BLaER1 (cell line): ENCODE data around the gene RTP3.
A peak's percentile ranks its signal among the peaks of the same experiment; 100 is the strongest.
"Not testable (repeated sequence)": the region's sequence is repeated elsewhere in the genome, so short reads cannot be mapped to it uniquely, and the experiment has no call there.

Source experiments
- H3K27ac ChIP-seq: shearing (Covaris generic); formaldehyde crosslinking; 2 replicates; pipeline ENCODE4 v1.8.1; 2022
- H3K27me3 ChIP-seq: shearing (Covaris generic); formaldehyde crosslinking; 2 replicates; pipeline ENCODE4 v1.8.1; 2022
- H3K36me3 ChIP-seq: shearing (Covaris generic); formaldehyde crosslinking; 2 replicates; pipeline ENCODE4 v1.8.1; 2022
- H3K4me1 ChIP-seq: shearing (Covaris generic); formaldehyde crosslinking; 2 replicates; pipeline ENCODE4 v1.8.1; 2022
- H3K4me2 ChIP-seq: shearing (Covaris generic); formaldehyde crosslinking; 2 replicates; pipeline ENCODE4 v1.8.1; 2022
- H3K4me3 ChIP-seq: shearing (Covaris generic); formaldehyde crosslinking; 2 replicates; pipeline ENCODE4 v1.8.1; 2022
- H3K9ac ChIP-seq: shearing (Covaris generic); formaldehyde crosslinking; 2 replicates; pipeline ENCODE4 v1.8.1; 2022
- H3K9me3 ChIP-seq: shearing (Covaris generic); formaldehyde crosslinking; 2 replicates; pipeline ENCODE4 v1.8.1; 2022
- H4K20me1 ChIP-seq: shearing (Covaris generic); formaldehyde crosslinking; 2 replicates; pipeline ENCODE4 v1.8.1; 2022
- Cebpa-rat ChIP-seq: shearing (Covaris generic); IDR thresholded peaks from 2 replicates; pipeline ENCODE4 v1.8.1; 2022

The RTP3 gene

GRCh38 chr3:46489875-46490274, 7.9 kb upstream of the RTP3 start:
- Histone ChIP-seq H4K20me1 (no peaks in the 10 kb centered on the region), H3K4me1 (peaks cover 48% of the 10 kb centered on the region), H3K9ac (no peak overlapping the region), H3K27me3 (no peaks in the 10 kb centered on the region), H3K9me3 (peaks cover 4% of the 10 kb centered on the region; the same call in 1 of the 2 replicates), H3K27ac (peak overlapping the region; percentile 62), H3K36me3 (no peaks in the 10 kb centered on the region), H3K4me2 (peak overlapping the region; percentile 81), H3K4me3 (no peak overlapping the region)
- no peak for TF ChIP-seq Cebpa-rat

- H3K27ac ChIP-seq, result peak overlapping the region; percentile 69
- H3K9me3 ChIP-seq, result peaks cover 4% of the 10 kb centered on the region; the same call in 1 of the 2 replicates
- no peaks in the 10 kb centered on the region for H3K27me3 ChIP-seq
- no peak for TF ChIP-seq Cebpa-rat
- H3K4me3 ChIP-seq, result no peak overlapping the region
- H3K36me3 ChIP-seq, result no peaks in the 10 kb centered on the region
- peaks cover 44% of the 10 kb centered on the region for H3K4me1 ChIP-seq
- peak overlapping the region; percentile 69 for H3K4me2 ChIP-seq
- H4K20me1 ChIP-seq, result no peaks in the 10 kb centered on the region
- 0 out of 2 replicates have a peak overlapping the region, but pooled peaks have one; percentile 44 for H3K9ac ChIP-seq
Measured at GRCh38 chr3:46490338-46491084, 7.3 kb upstream of the RTP3 start.

- Histone ChIP-seq H3K4me3 (no peak overlapping the region), H3K4me2 (peak overlapping the region; percentile 69), H4K20me1 (no peaks in the 10 kb centered on the region), H3K9me3 (peaks cover 4% of the 10 kb centered on the region; the same call in 1 of the 2 replicates), H3K4me1 (peaks cover 47% of the 10 kb centered on the region), H3K9ac (peak overlapping the region; percentile 44; the same call in 1 of the 2 replicates), H3K27ac (peak overlapping the region; percentile 69), H3K36me3 (no peaks in the 10 kb centered on the region), H3K27me3 (no peaks in the 10 kb centered on the region)
- TF ChIP-seq Cebpa-rat, result no peak
Measured at GRCh38 chr3:46491089-46492070, 6.4 kb upstream of the RTP3 start.

GRCh38 chr3:46492890-46493547, 4.8 kb upstream of the RTP3 start:
- H3K9ac ChIP-seq, result no peak overlapping the region
- peak overlapping the region; percentile 69 for H3K27ac ChIP-seq
- no peaks in the 10 kb centered on the region for H3K27me3 ChIP-seq
- no peak overlapping the region for H3K4me3 ChIP-seq
- H4K20me1 ChIP-seq, result no peaks in the 10 kb centered on the region
- no peak overlapping the region for H3K4me2 ChIP-seq
- peaks cover 56% of the 10 kb centered on the region for H3K4me1 ChIP-seq
- peaks cover 4% of the 10 kb centered on the region; the same call in 1 of the 2 replicates for H3K9me3 ChIP-seq
- no peaks in the 10 kb centered on the region for H3K36me3 ChIP-seq
- no peak for TF ChIP-seq Cebpa-rat

GRCh38 chr3:46494491-46494890, 3.3 kb upstream of the RTP3 start:
- not testable (repeated sequence) for H3K9ac ChIP-seq, H3K4me3 ChIP-seq, H3K27ac ChIP-seq, H3K4me2 ChIP-seq, H4K20me1 ChIP-seq, H3K27me3 ChIP-seq, H3K9me3 ChIP-seq, H3K36me3 ChIP-seq
- peaks cover 48% of the 10 kb centered on the region for H3K4me1 ChIP-seq

GRCh38 chr3:46495901-46496456, 1.8 kb upstream of the RTP3 start:
- no peak for TF ChIP-seq Cebpa-rat
- H3K4me1 ChIP-seq, result peaks cover 42% of the 10 kb centered on the region
- no peaks in the 10 kb centered on the region for H3K27me3 ChIP-seq
- peaks cover 4% of the 10 kb centered on the region; the same call in 1 of the 2 replicates for H3K9me3 ChIP-seq
- no peak overlapping the region for H3K27ac ChIP-seq
- H3K36me3 ChIP-seq, result no peaks in the 10 kb centered on the region
- H3K4me3 ChIP-seq, result no peak overlapping the region
- no peak overlapping the region for H3K4me2 ChIP-seq
- H3K9ac ChIP-seq, result no peak overlapping the region
- no peaks in the 10 kb centered on the region for H4K20me1 ChIP-seq

GRCh38 chr3:46496746-46497555, 825 bp upstream of the RTP3 start:
- H3K27ac ChIP-seq, result peak overlapping the region; percentile 55; the same call in 1 of the 2 replicates
- peaks cover 42% of the 10 kb centered on the region for H3K4me1 ChIP-seq

GRCh38 chr3:46498916-46499519, 1.2 kb downstream of the RTP3 start:
- H3K4me3 ChIP-seq, result no peak overlapping the region
- no peak for TF ChIP-seq Cebpa-rat
- no peaks in the 10 kb centered on the region for H3K27me3 ChIP-seq
- no peak overlapping the region for H3K4me2 ChIP-seq
- H3K4me1 ChIP-seq, result peaks cover 37% of the 10 kb centered on the region
- H3K27ac ChIP-seq, result 0 out of 2 replicates have a peak overlapping the region, but pooled peaks have one; percentile 30
- H3K9ac ChIP-seq, result no peak overlapping the region
- peaks cover 9% of the 10 kb centered on the region for H3K9me3 ChIP-seq
- H4K20me1 ChIP-seq, result no peaks in the 10 kb centered on the region
- H3K36me3 ChIP-seq, result no peaks in the 10 kb centered on the region

More at GRCh38 chr3:46496746-46497555, 825 bp upstream of the RTP3 start:
- Histone ChIP-seq H4K20me1 (no peaks in the 10 kb centered on the region), H3K9me3 (peaks cover 4% of the 10 kb centered on the region; the same call in 1 of the 2 replicates), H3K9ac (no peak overlapping the region), H3K27me3 (no peaks in the 10 kb centered on the region), H3K4me3 (no peak overlapping the region), H3K36me3 (no peaks in the 10 kb centered on the region), H3K4me2 (peak overlapping the region; percentile 17; the same call in 1 of the 2 replicates)
- no peak for TF ChIP-seq Cebpa-rat
